ENCODE data around the gene CCDC69. TPM values are rescaled to one million over a fixed set of nuclear protein-coding genes. Genes with fewer than 3 reads are reported as not detected.
A peak's percentile ranks its signal among the peaks of the same experiment; 100 is the strongest.

Gene CCDC69
- total and polyA plus RNA-seq, 10 of the 15 experiments (the other 5 are each of a cell fraction or from before 2014, with no cell fraction given) = 13.5 to 106 (median 70.1) TPM

DNA sequence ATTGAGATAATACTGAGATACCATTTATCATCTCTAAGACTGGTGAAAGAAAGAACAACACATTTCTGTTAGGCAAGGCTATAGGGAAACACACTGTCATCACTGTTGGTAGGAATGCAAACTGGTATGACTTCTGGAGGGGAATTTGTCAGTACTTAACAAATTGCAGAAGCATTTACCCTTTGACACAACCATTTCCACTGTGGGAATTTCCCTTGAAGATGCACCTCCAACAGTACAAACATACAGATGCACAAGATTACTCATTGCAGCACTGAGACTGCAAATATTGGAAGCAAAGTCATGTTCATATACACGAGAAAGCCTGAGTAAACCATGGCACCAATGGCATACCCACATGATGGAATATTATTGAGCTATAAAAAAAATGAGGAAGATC is 46.7 kb upstream of the CCDC69 start (continued):
- TF ChIP-seq RUNX3 (IDR thresholded peaks at IDR 0.05; ENCODE audit: low read length) (peak; percentile 44; the same call in 1 of the 2 replicates), SP1 (IDR thresholded peaks at IDR 0.05; ENCODE audit: low read depth, low read length) (no peak), ASH2L (IDR thresholded peaks at IDR 0.05; ENCODE audit: borderline replicate concordance, low read depth) (no peak), ZNF384 (IDR thresholded peaks at IDR 0.05; ENCODE audit: borderline replicate concordance, low read depth, low read length) (no peak), PAX5 (IDR thresholded peaks at IDR 0.05; ENCODE audit: borderline replicate concordance, low read depth, low read length) (peak; percentile 15; the same call in 1 of the 2 replicates), RCOR1 (conservative IDR thresholded peaks at IDR 0.05; ENCODE audit: low read depth, low read length) (no peak), SIX5 (IDR thresholded peaks at IDR 0.05; ENCODE audit: low read depth, low read length, severe bottlenecking) (no peak), MXI1 (IDR thresholded peaks at IDR 0.05; ENCODE audit: low read depth, low read length) (no peak), ZNF207 (IDR thresholded peaks at IDR 0.05; ENCODE audit: borderline replicate concordance) (no peak), IRF4 (IDR thresholded peaks at IDR 0.05; ENCODE audit: low read depth, low read length) (peak; percentile 69; the same call in 1 of the 2 replicates), CHD4 (IDR thresholded peaks at IDR 0.05) (no peak), HDGF (IDR thresholded peaks at IDR 0.05) (no peak), KDM1A (IDR thresholded peaks at IDR 0.05; ENCODE audit: borderline replicate concordance) (no peak), ESRRA (IDR thresholded peaks at IDR 0.05; ENCODE audit: low read length) (no peak), TCF12 (IDR thresholded peaks at IDR 0.05; ENCODE audit: low read depth, low read length) (no peak), ZSCAN29 (IDR thresholded peaks at IDR 0.05) (no peak), NFXL1 (IDR thresholded peaks at IDR 0.05; ENCODE audit: borderline replicate concordance) (no peak), SMC3 (IDR thresholded peaks at IDR 0.05; ENCODE audit: borderline replicate concordance, low read length) (no peak)
- TF ChIP-seq, protein P1, sequence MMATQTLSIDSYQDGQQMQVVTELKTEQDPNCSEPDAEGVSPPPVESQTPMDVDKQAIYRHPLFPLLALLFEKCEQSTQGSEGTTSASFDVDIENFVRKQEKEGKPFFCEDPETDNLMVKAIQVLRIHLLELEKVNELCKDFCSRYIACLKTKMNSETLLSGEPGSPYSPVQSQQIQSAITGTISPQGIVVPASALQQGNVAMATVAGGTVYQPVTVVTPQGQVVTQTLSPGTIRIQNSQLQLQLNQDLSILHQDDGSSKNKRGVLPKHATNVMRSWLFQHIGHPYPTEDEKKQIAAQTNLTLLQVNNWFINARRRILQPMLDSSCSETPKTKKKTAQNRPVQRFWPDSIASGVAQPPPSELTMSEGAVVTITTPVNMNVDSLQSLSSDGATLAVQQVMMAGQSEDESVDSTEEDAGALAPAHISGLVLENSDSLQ (IDR thresholded peaks at IDR 0.05) = no peak
- TF ChIP-seq, protein P2, sequence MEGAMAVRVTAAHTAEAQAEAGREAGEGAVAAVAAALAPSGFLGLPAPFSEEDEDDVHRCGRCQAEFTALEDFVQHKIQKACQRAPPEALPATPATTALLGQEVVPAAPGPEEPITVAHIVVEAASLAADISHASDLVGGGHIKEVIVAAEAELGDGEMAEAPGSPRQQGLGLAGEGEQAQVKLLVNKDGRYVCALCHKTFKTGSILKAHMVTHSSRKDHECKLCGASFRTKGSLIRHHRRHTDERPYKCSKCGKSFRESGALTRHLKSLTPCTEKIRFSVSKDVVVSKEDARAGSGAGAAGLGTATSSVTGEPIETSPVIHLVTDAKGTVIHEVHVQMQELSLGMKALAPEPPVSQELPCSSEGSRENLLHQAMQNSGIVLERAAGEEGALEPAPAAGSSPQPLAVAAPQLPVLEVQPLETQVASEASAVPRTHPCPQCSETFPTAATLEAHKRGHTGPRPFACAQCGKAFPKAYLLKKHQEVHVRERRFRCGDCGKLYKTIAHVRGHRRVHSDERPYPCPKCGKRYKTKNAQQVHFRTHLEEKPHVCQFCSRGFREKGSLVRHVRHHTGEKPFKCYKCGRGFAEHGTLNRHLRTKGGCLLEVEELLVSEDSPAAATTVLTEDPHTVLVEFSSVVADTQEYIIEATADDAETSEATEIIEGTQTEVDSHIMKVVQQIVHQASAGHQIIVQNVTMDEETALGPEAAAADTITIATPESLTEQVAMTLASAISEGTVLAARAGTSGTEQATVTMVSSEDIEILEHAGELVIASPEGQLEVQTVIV (IDR thresholded peaks at IDR 0.05; ENCODE audit: borderline replicate concordance, partially characterized antibody) = no peak
- TF ChIP-seq, protein P3, sequence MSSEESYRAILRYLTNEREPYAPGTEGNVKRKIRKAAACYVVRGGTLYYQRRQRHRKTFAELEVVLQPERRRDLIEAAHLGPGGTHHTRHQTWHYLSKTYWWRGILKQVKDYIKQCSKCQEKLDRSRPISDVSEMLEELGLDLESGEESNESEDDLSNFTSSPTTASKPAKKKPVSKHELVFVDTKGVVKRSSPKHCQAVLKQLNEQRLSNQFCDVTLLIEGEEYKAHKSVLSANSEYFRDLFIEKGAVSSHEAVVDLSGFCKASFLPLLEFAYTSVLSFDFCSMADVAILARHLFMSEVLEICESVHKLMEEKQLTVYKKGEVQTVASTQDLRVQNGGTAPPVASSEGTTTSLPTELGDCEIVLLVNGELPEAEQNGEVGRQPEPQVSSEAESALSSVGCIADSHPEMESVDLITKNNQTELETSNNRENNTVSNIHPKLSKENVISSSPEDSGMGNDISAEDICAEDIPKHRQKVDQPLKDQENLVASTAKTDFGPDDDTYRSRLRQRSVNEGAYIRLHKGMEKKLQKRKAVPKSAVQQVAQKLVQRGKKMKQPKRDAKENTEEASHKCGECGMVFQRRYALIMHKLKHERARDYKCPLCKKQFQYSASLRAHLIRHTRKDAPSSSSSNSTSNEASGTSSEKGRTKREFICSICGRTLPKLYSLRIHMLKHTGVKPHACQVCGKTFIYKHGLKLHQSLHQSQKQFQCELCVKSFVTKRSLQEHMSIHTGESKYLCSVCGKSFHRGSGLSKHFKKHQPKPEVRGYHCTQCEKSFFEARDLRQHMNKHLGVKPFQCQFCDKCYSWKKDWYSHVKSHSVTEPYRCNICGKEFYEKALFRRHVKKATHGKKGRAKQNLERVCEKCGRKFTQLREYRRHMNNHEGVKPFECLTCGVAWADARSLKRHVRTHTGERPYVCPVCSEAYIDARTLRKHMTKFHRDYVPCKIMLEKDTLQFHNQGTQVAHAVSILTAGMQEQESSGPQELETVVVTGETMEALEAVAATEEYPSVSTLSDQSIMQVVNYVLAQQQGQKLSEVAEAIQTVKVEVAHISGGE (CRISPR knock-in tag; IDR thresholded peaks at IDR 0.05) = no peak
- TF ChIP-seq, protein P4, sequence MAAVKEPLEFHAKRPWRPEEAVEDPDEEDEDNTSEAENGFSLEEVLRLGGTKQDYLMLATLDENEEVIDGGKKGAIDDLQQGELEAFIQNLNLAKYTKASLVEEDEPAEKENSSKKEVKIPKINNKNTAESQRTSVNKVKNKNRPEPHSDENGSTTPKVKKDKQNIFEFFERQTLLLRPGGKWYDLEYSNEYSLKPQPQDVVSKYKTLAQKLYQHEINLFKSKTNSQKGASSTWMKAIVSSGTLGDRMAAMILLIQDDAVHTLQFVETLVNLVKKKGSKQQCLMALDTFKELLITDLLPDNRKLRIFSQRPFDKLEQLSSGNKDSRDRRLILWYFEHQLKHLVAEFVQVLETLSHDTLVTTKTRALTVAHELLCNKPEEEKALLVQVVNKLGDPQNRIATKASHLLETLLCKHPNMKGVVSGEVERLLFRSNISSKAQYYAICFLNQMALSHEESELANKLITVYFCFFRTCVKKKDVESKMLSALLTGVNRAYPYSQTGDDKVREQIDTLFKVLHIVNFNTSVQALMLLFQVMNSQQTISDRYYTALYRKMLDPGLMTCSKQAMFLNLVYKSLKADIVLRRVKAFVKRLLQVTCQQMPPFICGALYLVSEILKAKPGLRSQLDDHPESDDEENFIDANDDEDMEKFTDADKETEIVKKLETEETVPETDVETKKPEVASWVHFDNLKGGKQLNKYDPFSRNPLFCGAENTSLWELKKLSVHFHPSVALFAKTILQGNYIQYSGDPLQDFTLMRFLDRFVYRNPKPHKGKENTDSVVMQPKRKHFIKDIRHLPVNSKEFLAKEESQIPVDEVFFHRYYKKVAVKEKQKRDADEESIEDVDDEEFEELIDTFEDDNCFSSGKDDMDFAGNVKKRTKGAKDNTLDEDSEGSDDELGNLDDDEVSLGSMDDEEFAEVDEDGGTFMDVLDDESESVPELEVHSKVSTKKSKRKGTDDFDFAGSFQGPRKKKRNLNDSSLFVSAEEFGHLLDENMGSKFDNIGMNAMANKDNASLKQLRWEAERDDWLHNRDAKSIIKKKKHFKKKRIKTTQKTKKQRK (IDR thresholded peaks at IDR 0.05; ENCODE audit: low read depth, low read length) = no peak

Measured in GM12878 (cell line).